ENCODE results near the gene TMEM187.
"Not testable (repeated sequence)": the region's sequence is repeated elsewhere in the genome, so short reads cannot be mapped to it uniquely, and the experiment has no call there.

TMEM187 gene

GRCh38 chrX:153968754-153969124 is 3.8 kb upstream of the TMEM187 start:
- Mint-ChIP-seq H3K27ac (peak overlapping the region; percentile 98), H3K9me3 (no peaks in the 10 kb centered on the region), H3K36me3 (ENCODE audit: low read depth) (peaks cover 17% of the 10 kb centered on the region), H3K4me1 (ENCODE audit: low read depth) (peaks cover 24% of the 10 kb centered on the region), H3K27me3 (ENCODE audit: low read depth) (no peaks in the 10 kb centered on the region), H3K4me3 (peak overlapping the region; percentile 100)

GRCh38 chrX:153969125-153969903 is 3.2 kb upstream of the TMEM187 start:
- Mint-ChIP-seq H3K4me1 (ENCODE audit: low read depth) (peaks cover 27% of the 10 kb centered on the region), H3K36me3 (ENCODE audit: low read depth) (peaks cover 17% of the 10 kb centered on the region), H3K27ac (peak overlapping the region; percentile 98), H3K9me3 (no peaks in the 10 kb centered on the region), H3K4me3 (peak overlapping the region; percentile 100), H3K27me3 (ENCODE audit: low read depth) (no peaks in the 10 kb centered on the region)

DNA sequence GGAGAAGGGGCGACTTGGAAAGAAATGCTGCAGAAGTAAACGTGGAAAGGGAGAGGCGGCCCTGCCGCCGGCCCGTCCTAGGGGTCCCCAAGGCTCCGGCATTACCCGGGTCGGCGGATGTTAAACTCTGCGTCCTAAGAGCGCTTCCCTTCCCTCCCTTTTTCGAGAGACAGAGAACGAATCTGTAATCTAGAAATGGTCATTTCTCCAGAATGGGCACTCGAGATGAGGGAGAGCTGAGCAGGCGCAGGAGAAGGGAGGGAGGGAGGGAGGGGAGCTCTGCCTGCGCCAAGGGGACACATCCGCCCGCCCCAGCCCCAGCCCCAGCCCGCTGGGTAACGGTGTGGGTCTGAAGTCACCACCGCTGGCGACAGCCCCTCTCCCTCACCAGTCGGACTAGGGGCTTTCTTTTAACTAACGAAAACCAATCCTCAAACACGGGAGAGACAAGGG is 2.6 kb upstream of the TMEM187 start:
- Mint-ChIP-seq H3K27me3 (ENCODE audit: low read depth) (no peaks in the 10 kb centered on the region), H3K4me1 (ENCODE audit: low read depth) (peaks cover 32% of the 10 kb centered on the region), H3K36me3 (ENCODE audit: low read depth) (peaks cover 17% of the 10 kb centered on the region)

GRCh38 chrX:153970357-153971123 is 2.0 kb upstream of the TMEM187 start:
- peaks cover 17% of the 10 kb centered on the region for H3K36me3 Mint-ChIP-seq (ENCODE audit: low read depth)
- H3K27ac Mint-ChIP-seq, result peak overlapping the region; percentile 100
- H3K9me3 Mint-ChIP-seq, result no peaks in the 10 kb centered on the region
- H3K4me1 Mint-ChIP-seq (ENCODE audit: low read depth), result peaks cover 32% of the 10 kb centered on the region
- peak overlapping the region; percentile 100 for H3K4me3 Mint-ChIP-seq
- H3K27me3 Mint-ChIP-seq (ENCODE audit: low read depth), result no peaks in the 10 kb centered on the region

More for the DNA sequence above, 2.6 kb upstream of the TMEM187 start:
- peak overlapping the region; percentile 98 for H3K27ac Mint-ChIP-seq
- no peaks in the 10 kb centered on the region for H3K9me3 Mint-ChIP-seq
- peak overlapping the region; percentile 100 for H3K4me3 Mint-ChIP-seq

GRCh38 chrX:153971124-153971449 is 1.5 kb upstream of the TMEM187 start:
- Mint-ChIP-seq H3K4me1 (ENCODE audit: low read depth) (peaks cover 31% of the 10 kb centered on the region), H3K27ac (peak overlapping the region; percentile 100), H3K36me3 (ENCODE audit: low read depth) (peaks cover 17% of the 10 kb centered on the region), H3K27me3 (ENCODE audit: low read depth) (no peaks in the 10 kb centered on the region), H3K9me3 (no peaks in the 10 kb centered on the region), H3K4me3 (peak overlapping the region; percentile 100)

GRCh38 chrX:153971450-153972367 is 845 bp upstream of the TMEM187 start, which contains the start of gene HCFC1:
Gene HCFC1 (minus strand): TSS chrX:153971818. CDS start chrX:153970840, 978 bp downstream.
- Mint-ChIP-seq H3K27me3 (ENCODE audit: low read depth) (no peaks in the 10 kb centered on the region), H3K4me3 (peak within 1 kb of the TSS; percentile 100), H3K9me3 (no peaks in the 10 kb centered on the region), H3K36me3 (ENCODE audit: low read depth) (peaks cover 17% of the 10 kb centered on the region), H3K4me1 (ENCODE audit: low read depth) (peaks cover 25% of the 10 kb centered on the region), H3K27ac (peak within 1 kb of the TSS; percentile 100)

- H3K36me3 Mint-ChIP-seq (ENCODE audit: low read depth), result peaks cover 9% of the 10 kb centered on the region
- peak overlapping the region; percentile 94 for H3K27ac Mint-ChIP-seq
- H3K4me3 Mint-ChIP-seq, result peak overlapping the region; percentile 85
- peaks cover 12% of the 10 kb centered on the region for H3K4me1 Mint-ChIP-seq (ENCODE audit: low read depth)
- H3K9me3 Mint-ChIP-seq, result no peaks in the 10 kb centered on the region
- H3K27me3 Mint-ChIP-seq (ENCODE audit: low read depth), result no peaks in the 10 kb centered on the region
These were observed 811 bp downstream of the TMEM187 start for GRCh38 chrX:153973127-153974002.

DNA sequence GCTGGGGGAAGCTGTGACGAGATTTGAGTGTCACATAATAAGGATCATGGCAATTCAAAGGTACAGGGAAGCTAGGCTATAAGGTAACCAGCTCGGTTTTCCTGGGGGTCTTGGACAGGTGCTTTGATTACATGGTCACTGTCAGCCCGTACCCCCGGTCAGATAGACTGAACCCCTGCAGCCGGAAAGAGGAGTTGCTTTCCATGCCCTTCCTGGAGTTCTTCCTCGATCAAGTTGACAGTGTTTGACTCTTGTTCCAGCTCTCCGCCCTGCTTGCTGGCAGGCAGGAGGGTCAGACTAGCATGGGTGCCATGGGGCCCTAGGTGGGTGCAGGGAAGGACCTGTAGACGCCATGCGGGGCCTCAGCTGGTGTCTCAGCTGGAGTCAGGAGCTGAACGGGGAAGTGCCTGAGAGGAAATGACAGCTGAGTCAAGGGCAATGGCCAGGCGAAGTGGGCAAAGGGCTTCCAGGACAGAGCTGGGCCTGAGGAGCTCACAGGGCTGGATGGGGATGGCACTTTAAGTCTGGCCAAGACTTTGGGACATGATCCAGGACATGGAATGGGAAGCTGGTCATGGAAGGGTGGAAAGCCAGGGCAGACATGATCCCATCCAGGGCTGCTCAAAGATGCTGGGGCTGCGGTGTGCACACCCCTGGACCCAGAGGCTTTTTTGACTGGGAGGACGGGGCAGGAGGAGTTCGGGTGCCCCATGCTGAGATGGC is 1.6 kb downstream of the TMEM187 start:
- Mint-ChIP-seq H3K4me3 (peak overlapping the region; percentile 85), H3K27me3 (ENCODE audit: low read depth) (no peaks in the 10 kb centered on the region), H3K4me1 (ENCODE audit: low read depth) (peaks cover 12% of the 10 kb centered on the region), H3K27ac (peak overlapping the region; percentile 94), H3K36me3 (ENCODE audit: low read depth) (peaks cover 9% of the 10 kb centered on the region), H3K9me3 (no peaks in the 10 kb centered on the region)

DNA sequence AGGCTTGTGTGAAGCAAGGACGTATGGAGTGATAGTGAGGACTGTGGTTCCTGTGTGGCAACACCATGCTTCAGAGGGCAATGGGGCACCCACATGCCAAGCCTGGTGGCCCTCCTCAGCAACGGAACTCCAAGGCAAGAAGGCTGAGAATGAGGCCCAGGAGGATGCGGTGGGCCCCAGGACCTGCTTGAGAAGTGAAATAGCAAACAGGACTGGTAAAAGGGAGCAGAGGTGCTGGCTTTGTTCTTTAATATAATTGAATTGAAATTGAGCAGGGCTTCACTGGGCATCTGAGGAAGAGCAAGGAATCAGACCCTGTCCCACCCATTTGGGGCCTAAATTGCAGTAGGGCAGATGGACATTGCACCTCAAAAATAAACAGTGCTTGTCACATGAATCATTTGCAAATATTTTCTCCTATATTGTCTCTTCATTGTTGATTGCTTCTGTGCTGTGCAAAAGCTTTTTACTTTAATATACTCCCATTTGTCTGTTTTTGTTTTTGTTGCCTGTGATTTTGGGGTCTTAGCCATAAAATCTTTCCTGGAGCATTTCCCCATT is 2.3 kb downstream of the TMEM187 start:
- no peaks in the 10 kb centered on the region for H3K9me3 Mint-ChIP-seq
- no peak overlapping the region for H3K4me3 Mint-ChIP-seq
- H3K36me3 Mint-ChIP-seq (ENCODE audit: low read depth), result peaks cover 4% of the 10 kb centered on the region
- H3K27ac Mint-ChIP-seq, result peak overlapping the region; percentile 94
- no peaks in the 10 kb centered on the region for H3K27me3 Mint-ChIP-seq (ENCODE audit: low read depth)
- H3K4me1 Mint-ChIP-seq (ENCODE audit: low read depth), result peaks cover 12% of the 10 kb centered on the region

GRCh38 chrX:153980394-153980793 is 7.8 kb downstream of the TMEM187 start:
- not testable (repeated sequence) for H3K9me3 Mint-ChIP-seq; H3K36me3 Mint-ChIP-seq (ENCODE audit: low read depth); H3K27me3 Mint-ChIP-seq (ENCODE audit: low read depth)
- peaks cover 33% of the 10 kb centered on the region for H3K4me1 Mint-ChIP-seq (ENCODE audit: low read depth)
- H3K4me3 Mint-ChIP-seq, result peak overlapping the region; percentile 69
- peak overlapping the region; percentile 91 for H3K27ac Mint-ChIP-seq

GRCh38 chrX:153981231-153981630 is 8.7 kb downstream of the TMEM187 start:
- peaks cover 3% of the 10 kb centered on the region for H3K36me3 Mint-ChIP-seq (ENCODE audit: low read depth)
- H3K4me1 Mint-ChIP-seq (ENCODE audit: low read depth), result peaks cover 33% of the 10 kb centered on the region
- H3K27me3 Mint-ChIP-seq (ENCODE audit: low read depth), result no peaks in the 10 kb centered on the region
- peak overlapping the region; percentile 65 for H3K4me3 Mint-ChIP-seq
- no peaks in the 10 kb centered on the region for H3K9me3 Mint-ChIP-seq
- peak overlapping the region; percentile 94 for H3K27ac Mint-ChIP-seq

DNA sequence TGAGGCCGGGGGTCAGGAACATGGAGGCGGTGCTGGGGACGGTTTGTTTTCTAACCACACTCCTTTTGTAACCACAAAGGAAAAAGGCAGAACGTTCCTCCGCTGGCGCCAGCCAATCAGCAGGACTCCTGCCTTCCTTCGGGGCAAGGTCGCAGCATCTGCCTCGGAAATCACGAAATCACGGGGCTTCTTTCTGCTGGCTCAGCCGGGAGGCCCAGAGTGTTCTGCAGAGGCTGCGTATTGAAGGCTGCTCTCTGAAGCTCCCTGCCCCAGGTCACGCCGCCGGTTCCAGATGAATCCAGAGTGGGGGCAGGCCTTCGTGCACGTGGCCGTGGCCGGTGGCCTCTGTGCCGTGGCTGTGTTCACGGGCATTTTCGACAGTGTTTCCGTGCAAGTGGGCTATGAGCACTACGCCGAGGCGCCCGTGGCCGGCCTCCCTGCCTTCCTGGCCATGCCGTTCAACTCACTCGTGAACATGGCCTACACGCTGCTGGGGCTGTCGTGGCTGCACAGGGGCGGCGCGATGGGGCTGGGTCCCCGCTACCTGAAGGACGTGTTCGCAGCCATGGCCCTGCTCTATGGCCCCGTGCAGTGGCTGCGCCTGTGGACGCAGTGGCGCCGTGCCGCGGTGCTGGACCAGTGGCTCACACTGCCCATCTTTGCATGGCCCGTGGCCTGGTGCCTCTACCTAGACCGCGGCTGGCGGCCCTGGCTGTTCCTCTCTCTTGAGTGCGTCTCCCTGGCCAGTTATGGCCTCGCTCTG is 9.4 kb downstream of the TMEM187 start:
- H3K9me3 Mint-ChIP-seq, result no peaks in the 10 kb centered on the region
- H3K36me3 Mint-ChIP-seq (ENCODE audit: low read depth), result peaks cover 3% of the 10 kb centered on the region
- peak overlapping the region; percentile 65 for H3K4me3 Mint-ChIP-seq
- H3K27me3 Mint-ChIP-seq (ENCODE audit: low read depth), result no peaks in the 10 kb centered on the region
- H3K27ac Mint-ChIP-seq, result peak overlapping the region; percentile 94
- peaks cover 33% of the 10 kb centered on the region for H3K4me1 Mint-ChIP-seq (ENCODE audit: low read depth)
